Kidney epithelial cell (primary cell): ENCODE data around the gene TMEM120B. TPM values are rescaled to one million over a fixed set of nuclear protein-coding genes. Genes with fewer than 3 reads are reported as not detected.

Experiments used
- DNase-seq: peaks from one replicate; pipeline ENCODE4 v3.0.0-alpha.2; 2010; ENCODE audit warnings: low read depth
- H3K27me3 ChIP-seq: 2 replicates; pipeline ENCODE4 v1.6.0; 2011; ENCODE audit warnings: low read length; ENCODE audit not compliant: control insufficient read depth, insufficient read depth
- H3K36me3 ChIP-seq: 2 replicates; pipeline ENCODE4 v1.5.1; 2011; ENCODE audit warnings: low read length; ENCODE audit not compliant: control insufficient read depth, insufficient read depth
- H3K4me3 ChIP-seq: 2 replicates; pipeline ENCODE4 v1.5.1; 2011; ENCODE audit warnings: low read depth, mild to moderate bottlenecking, control low read depth, low read length
- CTCF ChIP-seq: IDR thresholded peaks from 2 replicates; pipeline ENCODE4 v1.5.1; 2011; ENCODE audit warnings: mild to moderate bottlenecking, moderate library complexity, low read length, control low read depth, inconsistent platforms; ENCODE audit not compliant: insufficient read depth, poor library complexity, severe bottlenecking
- total RNA-seq: library from RNA; depleted of rRNA; stranded (reverse); fragments of >200 nt; gene quantifications from 2 replicates; pipeline ENCODE4 v1.2.3, GENCODE V29; 2015

TMEM120B gene
- total RNA-seq, 1 donor from 2014 or later = 8.8 TPM

- peaks cover 1% of the 10 kb centered on the region for H3K36me3 ChIP-seq
- H3K4me3 ChIP-seq = no peak overlapping the region
- TF ChIP-seq CTCF = peak; percentile 90
- H3K27me3 ChIP-seq = no peaks in the 10 kb centered on the region
- no peak for DNase-seq
Measured at GRCh38 chr12:121795034-121795968, 82.7 kb downstream of the TMEM120B start.

DNA sequence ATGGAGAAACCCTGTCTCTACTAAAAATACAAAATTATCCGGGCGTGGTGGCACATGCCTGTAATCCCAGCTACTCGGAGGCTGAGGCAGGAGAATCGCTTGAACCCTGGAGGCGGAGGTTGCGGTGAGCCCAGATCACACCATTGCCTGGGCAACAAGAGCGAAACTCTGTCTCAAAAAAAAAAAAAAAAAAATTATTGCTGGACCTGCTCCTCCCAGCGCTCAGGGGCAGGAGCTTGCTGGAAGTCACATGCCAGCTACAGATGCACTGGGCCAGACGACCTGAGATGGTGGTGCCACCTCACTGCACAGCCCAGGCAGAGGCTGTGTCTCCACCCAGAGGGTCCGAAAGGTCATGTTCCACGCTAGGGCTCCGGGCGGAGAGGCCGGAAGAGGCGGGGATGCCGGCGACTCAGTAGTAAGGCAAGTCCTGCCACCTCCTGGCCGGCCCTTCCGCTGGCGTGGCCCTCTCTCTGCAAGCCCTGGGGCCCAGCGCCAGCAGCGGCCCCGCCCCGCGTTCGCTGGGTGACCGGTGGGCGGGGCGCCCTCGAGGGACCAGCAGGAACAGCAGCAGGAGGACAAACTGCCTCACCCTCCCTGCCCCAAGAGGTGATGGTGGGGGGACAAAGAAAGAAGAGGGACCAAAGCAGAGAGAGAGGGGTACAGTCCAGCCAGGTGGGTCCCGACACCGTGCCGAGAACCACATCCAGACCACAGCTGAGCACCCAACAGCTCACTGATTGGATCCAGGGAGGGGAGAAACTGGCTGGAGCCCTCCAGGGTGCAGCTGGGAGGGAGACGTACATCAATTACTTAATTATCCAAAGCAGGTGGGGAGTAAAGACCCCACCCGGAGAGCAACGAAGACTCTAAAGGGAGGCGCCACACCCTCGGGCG, 84.6 kb downstream of the TMEM120B start:
- Histone ChIP-seq H3K27me3 (no peaks in the 10 kb centered on the region), H3K36me3 (peaks cover 1% of the 10 kb centered on the region), H3K4me3 (peak overlapping the region; percentile 9)
- DNase-seq = peak; percentile 83
- TF ChIP-seq CTCF = peak; percentile 34

- Histone ChIP-seq H3K27me3 (no peaks in the 10 kb centered on the region), H3K36me3 (peaks cover 1% of the 10 kb centered on the region), H3K4me3 (peak overlapping the region; percentile 55)
- TF ChIP-seq CTCF = no peak
- no peak for DNase-seq
Measured at GRCh38 chr12:121797937-121798786, 85.6 kb downstream of the TMEM120B start.

DNA sequence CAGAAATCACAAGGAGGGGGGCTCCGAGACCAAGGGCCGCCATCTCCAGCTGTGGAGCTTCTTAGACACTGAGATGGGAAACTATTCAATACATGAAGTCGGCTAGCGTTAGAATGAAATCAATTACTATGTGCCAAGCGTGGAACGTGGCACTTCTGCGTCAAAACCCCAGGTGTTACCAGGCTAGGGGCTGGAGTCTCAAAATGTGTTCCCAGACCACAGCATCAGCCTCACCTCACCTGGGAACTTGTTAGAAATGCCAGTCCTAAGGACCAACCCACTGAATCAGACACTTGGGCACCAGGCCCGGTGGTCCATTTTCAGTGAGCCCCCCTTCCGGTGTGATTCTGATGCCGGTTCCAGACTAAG, 86.2 kb downstream of the TMEM120B start:
- Histone ChIP-seq H3K36me3 (peaks cover 1% of the 10 kb centered on the region), H3K4me3 (peak overlapping the region; percentile 55), H3K27me3 (no peaks in the 10 kb centered on the region)
- no peak for DNase-seq
- TF ChIP-seq CTCF = no peak

- peak overlapping the region; percentile 55 for H3K4me3 ChIP-seq
- no peak for DNase-seq
- H3K27me3 ChIP-seq = no peaks in the 10 kb centered on the region
- TF ChIP-seq CTCF = no peak
- peaks cover 1% of the 10 kb centered on the region for H3K36me3 ChIP-seq
Measured at GRCh38 chr12:121799156-121799841, 86.7 kb downstream of the TMEM120B start.
